CD4-positive, alpha-beta T cell (primary cell): ENCODE measurements around the gene IGFLR1. TPM values are rescaled to one million over a fixed set of nuclear protein-coding genes. Genes with fewer than 3 reads are reported as not detected.

Experiments used
- ATAC-seq: fragments of 200-7000 bp; cut with Tn5 transposase; one replicate; pipeline ENCODE4 v1.10.0; 2022; ENCODE audit warnings: mild to moderate bottlenecking; ENCODE audit not compliant: poor library complexity
- CTCF ChIA-PET: fragments of 350-600 bp; sonication (Branson Sonifier 250); formaldehyde crosslinking; loops from one replicate; lab custom pipeline; 2021; ENCODE audit warnings: antibody characterized with exemption, inconsistent platforms; lab: Charles Lee
- POLR2A ChIA-PET: fragments of 350-600 bp; sonication (Branson Sonifier 250); formaldehyde crosslinking; loops from one replicate; lab custom pipeline; 2021; ENCODE audit warnings: antibody characterized with exemption, inconsistent platforms; lab: Charles Lee
- DNase-seq, 14 experiments: peaks; one replicate each; pipeline ENCODE4 v3.0.0-alpha.2; 2013 to 2020; ENCODE audit warnings: mixed read lengths in 2 of 14
- H3K27ac ChIP-seq, 2 donors: one replicate each; pipeline versions ENCODE4 v1.5.1 to v1.7.0; 2013; ENCODE audit warnings: low read length in 2 of 2, low read depth in 1 of 2, mild to moderate bottlenecking in 1 of 2
- H3K27me3 ChIP-seq, 2 experiments: 1 replicate in 1 of 2; 2 replicates in 1 of 2; pipeline versions ENCODE4 v1.6.1 to v1.7.0; 2013; ENCODE audit warnings: low read length in 2 of 2, control low read depth in 1 of 2, mild to moderate bottlenecking in 1 of 2, moderate library complexity in 1 of 2; ENCODE audit not compliant: insufficient read depth in 2 of 2, control insufficient read depth in 1 of 2
- H3K36me3 ChIP-seq: one replicate; pipeline ENCODE4 v1.6.1; 2013; ENCODE audit warnings: low read length, control low read depth; ENCODE audit not compliant: insufficient read depth
- H3K4me1 ChIP-seq: one replicate; pipeline ENCODE4 v1.6.1; 2013; ENCODE audit warnings: low read length, control low read depth; ENCODE audit not compliant: insufficient read depth
- H3K4me3 ChIP-seq: one replicate; pipeline ENCODE4 v1.5.1; 2013; ENCODE audit warnings: mild to moderate bottlenecking, low read length, moderate library complexity
- H3K9me3 ChIP-seq, 2 experiments: 1 replicate in 1 of 2; 2 replicates in 1 of 2; pipeline versions ENCODE4 v1.6.1 to v1.7.0; 2013; ENCODE audit warnings: low read length in 2 of 2, mild to moderate bottlenecking in 2 of 2, control low read depth in 1 of 2, moderate library complexity in 1 of 2; ENCODE audit not compliant: control insufficient read depth in 1 of 2, insufficient read depth in 1 of 2
- H3K27ac Mint-ChIP-seq: one replicate; pipeline ENCODE4 v1.8.0; 2020; ENCODE audit warnings: mixed read lengths
- H3K27me3 Mint-ChIP-seq: one replicate; pipeline ENCODE4 v1.8.0; 2021; ENCODE audit warnings: mixed read lengths
- H3K36me3 Mint-ChIP-seq: one replicate; pipeline ENCODE4 v1.8.0; 2021; ENCODE audit warnings: low read depth, mixed read lengths
- H3K4me1 Mint-ChIP-seq: one replicate; pipeline ENCODE4 v1.8.0; 2021; ENCODE audit warnings: low read depth, mixed read lengths
- H3K4me3 Mint-ChIP-seq: one replicate; pipeline ENCODE4 v1.8.0; 2020; ENCODE audit warnings: mild to moderate bottlenecking, mixed read lengths
- H3K9me3 Mint-ChIP-seq: one replicate; pipeline ENCODE4 v1.8.0; 2020; ENCODE audit warnings: mixed read lengths
- CTCF ChIP-seq: fragments of 200-600 bp; IDR thresholded peaks from one replicate; pipeline ENCODE4 v1.8.0; 2022; ENCODE audit warnings: antibody characterized with exemption, mild to moderate bottlenecking
- intact Hi-C, 2 experiments: fragments of 100-400 bp; cut with DNase I in 1 of 2; cut with micrococcal nuclease in 1 of 2; formaldehyde crosslinking; loops; one replicate each; pipeline versions ENCODE4 v1.15.1 to v1.9.0; 2023 to 2025; cut with DNase I, micrococcal nuclease
- total RNA-seq, 174 experiments: library from RNA in 2 of 174; stranded (reverse) in 2 of 174; gene quantifications; one replicate each; pipeline ENCODE4 v1.2.3 and lab custom pipeline; 2021 to 2026

The IGFLR1 gene
- total RNA-seq, 2 experiments from 2014 or later, result 40.3 to 43.1 TPM

DNA sequence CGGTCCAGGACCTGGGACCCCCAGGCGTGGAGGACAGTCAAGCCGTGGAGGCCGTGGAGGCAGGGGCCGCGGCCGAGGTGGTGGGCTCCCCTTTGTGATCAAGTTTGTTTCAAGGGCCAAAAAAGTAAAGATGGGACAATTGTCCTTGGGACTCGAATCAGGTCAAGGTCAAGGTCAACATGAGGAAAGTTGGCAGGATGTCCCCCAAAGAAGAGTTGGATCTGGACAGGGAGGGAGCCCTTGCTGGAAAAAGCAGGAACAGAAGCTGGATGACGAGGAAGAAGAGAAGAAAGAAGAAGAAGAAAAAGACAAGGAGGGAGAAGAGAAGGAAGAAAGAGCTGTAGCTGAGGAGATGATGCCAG is 22.1 kb downstream of the IGFLR1 start:
- intact Hi-C loops, result no loop called here
- ChIA-PET CTCF (no interaction called here), POLR2A (interaction anchor here (0.6 to 1.4 kb wide), 3 partner anchors 22 to 32 kb away, joined by 3 to 6 read pairs (median 3); partner anchors contain the start of genes IGFLR1 and U2AF1L4)
- Histone ChIP-seq H3K27ac (no peak overlapping the region), H3K36me3 (peaks cover 53% of the 10 kb centered on the region), H3K27me3 (no peaks in the 10 kb centered on the region), H3K9me3 (no peaks in the 10 kb centered on the region), H3K4me1 (peaks cover 40% of the 10 kb centered on the region), H3K4me3 (no peak overlapping the region)
- Mint-ChIP-seq H3K36me3 (peaks cover 64% of the 10 kb centered on the region), H3K27ac (no peak overlapping the region), H3K4me1 (peaks cover 39% of the 10 kb centered on the region), H3K27me3 (no peaks in the 10 kb centered on the region), H3K9me3 (no peaks in the 10 kb centered on the region), H3K4me3 (peak overlapping the region; percentile 65)
- no peak for DNase-seq
- no peak for ATAC-seq
- TF ChIP-seq CTCF, result no peak

GRCh38 chr19:35719402-35720162 is 22.7 kb downstream of the IGFLR1 start:
- Mint-ChIP-seq H3K27me3 (no peaks in the 10 kb centered on the region), H3K4me1 (peaks cover 45% of the 10 kb centered on the region), H3K27ac (peak overlapping the region; percentile 87), H3K36me3 (peaks cover 58% of the 10 kb centered on the region), H3K4me3 (peak overlapping the region; percentile 95), H3K9me3 (no peaks in the 10 kb centered on the region)
- Histone ChIP-seq H3K27ac (no peak overlapping the region), H3K36me3 (peaks cover 47% of the 10 kb centered on the region), H3K4me3 (peak overlapping the region; percentile 83), H3K27me3 (no peaks in the 10 kb centered on the region), H3K9me3 (no peaks in the 10 kb centered on the region), H3K4me1 (peaks cover 45% of the 10 kb centered on the region)
- DNase-seq (peak in 1 of 14 experiments; percentile 34), ATAC-seq (no peak)
- TF ChIP-seq CTCF, result no peak
- CTCF ChIA-PET, result no interaction called here
- intact Hi-C loops, result loop anchor here (5.0 to 10.0 kb wide), 3 partner anchors 38 to 455 kb away; partner anchors contain the start of genes COX6B1 (in 1 of the 2), HSPB6 (in 1 of the 2), PROSER3 (in 1 of the 2) and USF2 (in 1 of the 2)
- POLR2A ChIA-PET, result interaction anchor here (1.0 to 2.1 kb wide), 9 partner anchors 8 to 71 kb away, joined by 3 to 20 read pairs (median 10); partner anchors contain the start of genes COX6B1, IGFLR1, LIN37 and PSENEN

GRCh38 chr19:35718345-35719041 is 23.8 kb downstream of the IGFLR1 start:
- peak overlapping the region; percentile 95 for H3K4me3 Mint-ChIP-seq
- peaks cover 49% of the 10 kb centered on the region for H3K36me3 Mint-ChIP-seq
- peaks cover 55% of the 10 kb centered on the region for H3K4me1 Mint-ChIP-seq
- no peaks in the 10 kb centered on the region for H3K9me3 ChIP-seq
- no peaks in the 10 kb centered on the region for H3K27me3 Mint-ChIP-seq
- intact Hi-C loops, result loop anchor here (5.0 to 10.0 kb wide), 3 partner anchors 39 to 454 kb away; partner anchors contain the start of genes COX6B1 (in 1 of the 2), HSPB6 (in 1 of the 2), PROSER3 (in 1 of the 2) and USF2 (in 1 of the 2)
- peak overlapping the region; percentile 83 for H3K4me3 ChIP-seq
- CTCF ChIA-PET, result no interaction called here
- no peaks in the 10 kb centered on the region for H3K9me3 Mint-ChIP-seq
- peaks cover 36% of the 10 kb centered on the region for H3K36me3 ChIP-seq
- POLR2A ChIA-PET, result interaction anchor here (1.0 to 2.1 kb wide), 12 partner anchors 9 to 396 kb away, joined by 3 to 20 read pairs (median 5); partner anchors contain the start of genes COX6B1, IGFLR1, LIN37 and POLR2I
- H3K27ac Mint-ChIP-seq, result peak overlapping the region; percentile 87
- H3K27me3 ChIP-seq, result no peaks in the 10 kb centered on the region
- H3K27ac ChIP-seq, result peak overlapping the region; percentile 44 to 56
- DNase-seq (peak in 12 of 14 experiments; percentile 23 to 68 (median 38)), ATAC-seq (no peak)
- TF ChIP-seq CTCF, result no peak
- peaks cover 56% of the 10 kb centered on the region for H3K4me1 ChIP-seq
